Measurements from ENCODE around the gene CDH16.

Gene CDH16

DNA sequence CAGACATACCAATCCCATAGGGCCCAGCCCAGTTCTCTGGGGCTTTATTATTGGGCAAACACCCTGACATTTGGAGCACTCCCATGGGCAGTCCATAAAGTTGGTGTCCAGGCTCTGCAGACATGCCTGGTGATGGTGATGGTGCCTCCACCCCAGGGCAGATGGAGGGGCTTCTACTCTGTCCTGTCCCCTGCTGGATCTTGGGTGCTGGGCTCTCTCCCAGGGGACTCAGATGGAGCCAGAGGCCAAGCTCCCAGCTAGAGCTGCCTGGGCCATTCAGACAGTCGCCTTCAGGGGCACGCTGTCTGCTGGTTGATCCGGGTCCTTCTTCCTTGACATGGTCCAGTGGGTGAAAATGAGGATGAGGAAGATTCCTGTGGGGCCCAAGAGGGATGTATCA is 10.6 kb downstream of the CDH16 start:
- CTCF ChIA-PET: interaction anchor here (1.0 kb wide), 1 partner anchor 11 kb away, joined by 3 read pairs; no protein-coding TSS in a partner anchor
- no peaks in the 10 kb centered on the region for H3K36me3 Mint-ChIP-seq
- peaks cover 13% of the 10 kb centered on the region for H3K4me1 Mint-ChIP-seq
- H3K4me3 Mint-ChIP-seq: no peak overlapping the region
- no peak for DNase-seq
- H3K9me3 Mint-ChIP-seq: no peaks in the 10 kb centered on the region
- peaks cover 27% of the 10 kb centered on the region for H3K27me3 Mint-ChIP-seq
- no peak overlapping the region for H3K27ac Mint-ChIP-seq

DNA sequence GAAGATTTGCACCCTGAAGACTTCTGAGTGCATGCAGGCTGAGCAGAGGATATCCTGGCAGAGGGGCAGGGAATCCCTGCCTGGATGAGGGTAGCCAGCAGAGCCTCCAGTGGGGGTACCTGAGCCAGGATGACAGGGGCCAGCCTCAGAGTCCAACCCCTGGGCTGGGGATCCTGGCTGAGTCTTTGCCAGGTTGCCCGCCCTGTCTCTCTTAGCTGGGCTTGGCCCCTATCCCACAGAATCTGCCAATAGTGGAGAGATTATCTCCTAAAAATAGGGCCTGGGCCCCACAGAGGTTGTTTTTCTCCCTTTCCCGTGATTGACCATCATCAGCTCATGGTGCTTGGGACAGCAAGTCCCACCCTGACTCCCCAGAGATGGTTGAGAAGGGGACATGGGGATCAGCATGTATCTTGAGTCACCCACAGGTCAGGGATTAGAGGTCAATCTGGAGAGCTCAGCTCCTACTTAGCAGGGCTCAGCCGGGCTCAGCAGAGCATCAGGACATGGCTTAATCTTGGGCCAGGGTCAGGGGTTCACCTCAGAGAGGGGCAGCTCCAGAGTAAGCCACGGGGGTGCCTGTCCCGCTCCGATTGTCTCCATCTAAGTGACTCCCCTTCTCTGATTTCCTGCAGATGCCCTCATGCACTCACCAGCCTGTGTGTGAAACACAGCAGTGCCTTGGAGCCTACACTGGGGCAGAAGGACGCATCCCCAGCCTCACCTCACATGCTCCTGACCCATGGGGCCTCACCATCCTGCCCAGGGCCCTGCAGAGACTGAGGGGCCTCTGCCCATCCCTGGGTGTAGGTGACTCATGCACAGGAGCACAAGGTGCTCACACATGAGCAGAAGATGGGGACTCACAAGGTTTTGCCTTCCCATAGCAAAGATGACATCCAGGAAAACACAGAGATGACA is 11.5 kb downstream of the CDH16 start:
- no peak overlapping the region for H3K4me3 Mint-ChIP-seq
- peaks cover 13% of the 10 kb centered on the region for H3K4me1 Mint-ChIP-seq
- DNase-seq: no peak
- H3K9me3 Mint-ChIP-seq: no peaks in the 10 kb centered on the region
- no peaks in the 10 kb centered on the region for H3K36me3 Mint-ChIP-seq
- CTCF ChIA-PET: interaction anchor here (0.6 to 2.5 kb wide), 5 partner anchors 10 to 376 kb away, joined by 3 to 15 read pairs (median 3); no protein-coding TSS in a partner anchor
- peaks cover 27% of the 10 kb centered on the region for H3K27me3 Mint-ChIP-seq
- H3K27ac Mint-ChIP-seq: no peak overlapping the region

DNA sequence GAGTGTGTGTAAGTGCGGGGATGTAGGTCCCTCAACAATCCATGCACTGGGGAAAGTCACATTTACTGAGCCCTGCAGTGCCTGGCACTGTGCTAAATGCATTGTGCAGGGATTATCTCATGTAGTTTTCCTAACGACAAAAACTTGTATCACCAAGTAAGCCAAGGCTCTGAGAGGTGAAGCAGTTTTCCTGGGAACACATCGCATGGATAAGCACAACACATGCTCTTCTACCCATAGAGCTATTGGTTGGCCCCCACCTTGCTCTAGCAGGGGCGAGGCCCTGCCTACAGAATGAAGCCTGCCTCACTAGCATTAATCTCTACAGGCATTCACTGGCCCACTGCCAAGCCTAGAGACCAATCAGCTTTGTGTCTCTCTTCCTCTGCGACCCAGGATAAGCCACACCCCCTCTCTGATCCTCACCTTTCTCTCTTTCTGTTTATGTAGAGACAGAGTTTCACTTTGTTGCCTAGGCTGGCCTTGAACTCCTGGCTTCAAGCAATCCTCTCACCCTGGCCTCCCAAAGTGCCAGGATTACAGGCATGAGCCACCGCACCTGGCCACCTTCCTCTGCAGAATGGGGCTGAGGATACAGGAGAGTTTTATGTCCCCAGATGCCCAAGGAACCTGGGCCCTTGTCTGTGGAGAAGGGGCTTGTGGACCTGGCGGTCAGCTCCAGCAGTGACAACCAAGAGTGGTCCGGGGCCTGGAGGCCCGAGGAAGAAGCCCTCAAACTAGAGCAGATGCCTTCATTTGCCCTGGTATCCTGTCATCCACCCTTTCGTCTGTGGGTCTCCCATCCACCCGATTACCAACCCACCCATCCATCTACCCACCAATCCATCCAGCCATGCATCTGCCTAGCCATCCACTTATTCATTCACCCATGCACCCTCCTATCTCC is 12.8 kb downstream of the CDH16 start:
- CTCF ChIA-PET: interaction anchor here (0.6 to 2.5 kb wide), 6 partner anchors 11 to 374 kb away, joined by 3 to 15 read pairs (median 5); no protein-coding TSS in a partner anchor
- H3K27me3 Mint-ChIP-seq: peaks cover 23% of the 10 kb centered on the region
- DNase-seq: peak; percentile 84
- peaks cover 13% of the 10 kb centered on the region for H3K4me1 Mint-ChIP-seq
- H3K9me3 Mint-ChIP-seq: no peaks in the 10 kb centered on the region
- H3K27ac Mint-ChIP-seq: no peak overlapping the region
- H3K4me3 Mint-ChIP-seq: no peak overlapping the region
- no peaks in the 10 kb centered on the region for H3K36me3 Mint-ChIP-seq

DNA sequence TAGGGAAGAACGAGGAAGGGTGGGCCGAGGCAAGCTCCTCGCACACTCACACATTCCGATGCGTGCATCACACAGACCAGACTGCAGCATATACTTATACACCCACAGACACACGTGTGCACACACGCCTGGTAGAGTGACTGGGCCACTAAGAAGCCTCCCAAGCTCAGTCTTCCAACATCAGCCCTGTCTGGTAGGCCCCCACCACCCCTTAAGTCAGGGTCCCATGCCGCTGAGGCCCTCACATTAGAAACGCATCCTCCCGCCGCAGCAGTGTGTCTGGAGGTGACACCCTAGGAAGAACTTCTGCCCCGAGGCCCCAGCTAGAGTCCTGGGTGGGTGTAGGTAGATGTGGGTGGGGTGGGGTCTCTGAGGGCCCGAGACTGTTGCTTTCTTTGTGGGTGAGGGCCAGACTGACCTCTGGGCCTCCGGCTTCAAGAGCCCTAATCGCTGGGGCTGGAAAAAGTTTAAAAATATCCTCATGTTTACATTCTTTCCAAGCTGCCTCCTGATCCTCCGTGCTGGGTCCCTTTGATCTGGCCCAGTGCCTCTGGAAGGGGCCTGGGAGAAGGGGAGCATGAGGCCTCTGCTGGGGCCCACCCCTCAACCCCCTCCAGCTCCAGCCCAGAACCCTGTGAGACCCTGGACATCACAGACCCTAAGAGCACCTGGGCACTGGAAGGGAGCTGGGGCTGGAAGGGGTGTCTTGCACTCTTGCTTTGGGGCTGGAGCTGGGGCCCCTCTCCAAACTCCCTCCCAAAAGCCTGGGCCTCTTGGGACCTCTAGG is 13.6 kb downstream of the CDH16 start:
- no peaks in the 10 kb centered on the region for H3K36me3 Mint-ChIP-seq
- peaks cover 23% of the 10 kb centered on the region for H3K27me3 Mint-ChIP-seq
- H3K9me3 Mint-ChIP-seq: no peaks in the 10 kb centered on the region
- CTCF ChIA-PET: interaction anchor here (1.5 to 2.5 kb wide), 4 partner anchors 10 to 37 kb away, joined by 4 to 15 read pairs (median 5); no protein-coding TSS in a partner anchor
- H3K4me1 Mint-ChIP-seq: peaks cover 13% of the 10 kb centered on the region
- H3K4me3 Mint-ChIP-seq: no peak overlapping the region
- H3K27ac Mint-ChIP-seq: no peak overlapping the region
- DNase-seq: no peak

DNA sequence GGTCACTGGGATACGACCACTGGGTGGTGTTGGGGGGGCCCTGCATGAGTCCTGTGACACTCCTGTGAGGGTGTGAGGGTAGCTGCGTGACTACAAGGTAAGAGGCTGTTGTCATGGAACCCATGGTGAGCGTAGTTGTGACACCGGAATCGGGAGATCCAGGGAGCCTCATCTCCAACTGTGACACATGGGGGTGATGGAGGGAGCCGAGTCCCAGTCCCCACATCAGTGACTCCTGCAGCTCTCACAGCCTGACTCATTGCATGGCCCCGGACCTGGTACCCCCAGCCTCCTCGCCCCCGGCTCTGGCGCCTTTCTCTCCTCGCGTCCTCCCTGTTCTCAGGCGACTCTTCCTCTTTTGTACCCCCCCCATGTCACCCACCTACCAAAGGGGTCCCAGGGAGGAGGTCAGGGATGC is 14.2 kb downstream of the CDH16 start:
- no peak for DNase-seq
- Mint-ChIP-seq H3K27me3 (peaks cover 22% of the 10 kb centered on the region), H3K4me3 (no peak overlapping the region), H3K36me3 (no peaks in the 10 kb centered on the region), H3K4me1 (peaks cover 13% of the 10 kb centered on the region), H3K27ac (no peak overlapping the region), H3K9me3 (no peaks in the 10 kb centered on the region)
- CTCF ChIA-PET: interaction anchor here (0.8 to 2.5 kb wide), 5 partner anchors 9 to 43 kb away, joined by 3 to 15 read pairs (median 5); no protein-coding TSS in a partner anchor

DNA sequence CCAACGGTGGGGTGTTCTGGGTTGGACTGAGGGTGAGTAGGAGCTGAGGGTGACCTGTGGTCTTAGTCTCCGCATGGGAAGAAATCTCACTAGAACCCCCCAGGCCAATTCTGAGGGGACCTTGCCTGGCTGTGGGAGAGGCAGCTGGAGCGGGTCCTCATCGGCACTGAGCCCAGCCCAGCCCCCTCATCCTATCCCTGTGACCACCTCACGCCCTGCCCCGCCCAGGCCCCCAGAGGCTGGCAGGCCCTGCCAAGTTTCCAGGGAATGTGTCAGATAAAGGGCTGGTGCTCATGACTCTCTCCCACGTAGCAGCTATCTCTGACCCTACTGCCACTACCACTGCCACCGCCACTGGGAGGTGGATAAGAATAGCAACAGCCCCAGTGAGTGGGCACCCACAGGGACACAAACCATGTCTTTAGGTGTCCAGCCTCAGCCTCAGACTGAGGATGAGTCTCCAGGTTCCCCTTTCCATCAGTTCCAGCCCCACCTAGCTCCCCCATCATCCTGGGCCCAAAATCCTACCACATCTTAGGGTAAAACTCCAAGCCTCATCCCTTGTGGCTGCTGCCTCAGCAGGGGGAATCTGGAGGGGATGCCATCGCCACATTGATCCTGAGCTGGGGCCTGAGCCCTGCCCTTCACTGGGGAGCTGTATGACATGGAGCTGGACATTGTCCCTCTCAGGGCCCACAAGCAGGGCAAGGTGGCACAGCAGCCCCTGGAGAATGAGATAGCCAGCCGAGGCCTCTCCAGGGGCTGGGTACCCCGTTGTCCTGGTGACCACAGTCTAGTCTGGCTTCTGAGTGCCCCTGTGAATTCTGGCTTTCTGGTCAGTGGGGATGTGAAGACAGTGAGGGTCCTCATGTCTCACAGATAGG is 14.9 kb downstream of the CDH16 start:
- no peaks in the 10 kb centered on the region for H3K36me3 Mint-ChIP-seq
- no peak for DNase-seq
- no peak overlapping the region for H3K27ac Mint-ChIP-seq
- CTCF ChIA-PET: interaction anchor here (0.6 to 1.5 kb wide), 5 partner anchors 9 to 44 kb away, joined by 3 to 10 read pairs (median 4); no protein-coding TSS in a partner anchor
- H3K4me1 Mint-ChIP-seq: peaks cover 13% of the 10 kb centered on the region
- H3K9me3 Mint-ChIP-seq: no peaks in the 10 kb centered on the region
- H3K27me3 Mint-ChIP-seq: peaks cover 23% of the 10 kb centered on the region
- H3K4me3 Mint-ChIP-seq: no peak overlapping the region

DNA sequence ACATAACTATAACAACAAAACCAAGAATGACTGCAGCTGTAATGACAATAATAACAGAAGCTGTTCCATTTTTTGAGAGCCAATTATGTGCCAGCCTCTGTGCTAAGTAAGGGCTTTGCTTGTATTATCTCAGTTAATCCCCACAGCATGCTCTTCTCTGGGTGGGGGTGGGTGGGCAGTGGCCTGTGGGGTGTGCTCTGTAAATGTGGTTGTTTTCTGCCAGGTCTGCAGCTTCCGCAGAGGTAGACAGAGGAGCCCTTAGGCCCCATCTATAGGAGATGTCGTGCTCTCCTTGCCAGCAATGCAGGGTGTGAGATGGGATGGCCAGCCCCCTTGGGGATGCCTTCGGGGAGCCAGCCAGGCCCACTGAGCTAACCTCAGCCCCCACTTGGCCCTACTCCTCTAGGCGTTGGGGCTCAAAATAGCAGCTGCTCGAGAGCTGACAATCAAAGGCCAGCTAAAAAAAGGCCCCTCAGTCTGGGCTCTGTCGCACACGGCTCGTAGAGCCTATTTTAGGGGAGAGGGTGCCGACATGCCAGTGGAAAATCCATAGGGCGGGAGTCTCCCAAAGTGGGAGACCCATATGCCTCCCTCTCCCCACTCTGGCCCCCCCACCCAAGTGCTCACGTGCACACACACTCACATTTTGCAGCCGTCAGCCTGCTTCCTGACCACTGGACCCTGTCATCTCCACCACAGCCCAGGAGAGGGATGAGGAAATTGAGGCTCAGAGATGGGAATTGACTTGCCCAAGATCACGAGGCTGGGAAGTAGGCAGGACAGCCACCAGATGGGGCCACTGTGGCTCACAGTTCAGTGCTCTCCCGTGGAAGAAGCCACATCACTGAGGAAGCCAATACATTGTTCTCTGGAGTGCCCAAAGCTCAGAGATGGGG is 15.8 kb downstream of the CDH16 start:
- no peak for DNase-seq
- peaks cover 13% of the 10 kb centered on the region for H3K4me1 Mint-ChIP-seq
- H3K27ac Mint-ChIP-seq: no peak overlapping the region
- H3K4me3 Mint-ChIP-seq: no peak overlapping the region
- H3K9me3 Mint-ChIP-seq: no peaks in the 10 kb centered on the region
- CTCF ChIA-PET: interaction anchor here (0.6 to 1.5 kb wide), 4 partner anchors 8 to 26 kb away, joined by 4 to 10 read pairs (median 6); no protein-coding TSS in a partner anchor
- peaks cover 23% of the 10 kb centered on the region for H3K27me3 Mint-ChIP-seq
- H3K36me3 Mint-ChIP-seq: no peaks in the 10 kb centered on the region

DNA sequence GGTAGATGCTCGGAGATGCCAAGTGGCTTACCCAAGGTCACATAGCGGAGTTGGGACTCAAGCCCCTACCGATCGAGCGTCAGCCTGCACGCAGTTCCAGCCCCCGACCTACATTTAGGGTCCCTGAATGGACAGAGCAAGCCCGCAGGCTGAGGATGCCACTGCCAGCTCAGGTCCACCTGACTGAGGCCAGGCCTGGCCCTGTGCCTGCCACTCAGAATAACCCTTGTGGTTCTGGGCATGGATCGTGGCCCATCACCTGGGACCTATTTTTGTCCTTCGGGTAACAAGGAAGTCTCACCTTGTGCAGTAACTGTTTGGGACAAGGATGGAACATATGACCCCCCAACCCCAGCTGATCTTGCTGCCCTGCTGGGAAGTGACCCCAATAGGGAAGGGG is 17.1 kb downstream of the CDH16 start:
- no peak for DNase-seq
- peaks cover 23% of the 10 kb centered on the region for H3K27me3 Mint-ChIP-seq
- H3K36me3 Mint-ChIP-seq: no peaks in the 10 kb centered on the region
- peaks cover 12% of the 10 kb centered on the region for H3K4me1 Mint-ChIP-seq
- CTCF ChIA-PET: interaction anchor here (10.5 kb wide), 1 partner anchor 24 kb away, joined by 135 read pairs; the partner anchor contains the start of gene RRAD
- no peaks in the 10 kb centered on the region for H3K9me3 Mint-ChIP-seq
- no peak overlapping the region for H3K4me3 Mint-ChIP-seq
- no peak overlapping the region for H3K27ac Mint-ChIP-seq

DNA sequence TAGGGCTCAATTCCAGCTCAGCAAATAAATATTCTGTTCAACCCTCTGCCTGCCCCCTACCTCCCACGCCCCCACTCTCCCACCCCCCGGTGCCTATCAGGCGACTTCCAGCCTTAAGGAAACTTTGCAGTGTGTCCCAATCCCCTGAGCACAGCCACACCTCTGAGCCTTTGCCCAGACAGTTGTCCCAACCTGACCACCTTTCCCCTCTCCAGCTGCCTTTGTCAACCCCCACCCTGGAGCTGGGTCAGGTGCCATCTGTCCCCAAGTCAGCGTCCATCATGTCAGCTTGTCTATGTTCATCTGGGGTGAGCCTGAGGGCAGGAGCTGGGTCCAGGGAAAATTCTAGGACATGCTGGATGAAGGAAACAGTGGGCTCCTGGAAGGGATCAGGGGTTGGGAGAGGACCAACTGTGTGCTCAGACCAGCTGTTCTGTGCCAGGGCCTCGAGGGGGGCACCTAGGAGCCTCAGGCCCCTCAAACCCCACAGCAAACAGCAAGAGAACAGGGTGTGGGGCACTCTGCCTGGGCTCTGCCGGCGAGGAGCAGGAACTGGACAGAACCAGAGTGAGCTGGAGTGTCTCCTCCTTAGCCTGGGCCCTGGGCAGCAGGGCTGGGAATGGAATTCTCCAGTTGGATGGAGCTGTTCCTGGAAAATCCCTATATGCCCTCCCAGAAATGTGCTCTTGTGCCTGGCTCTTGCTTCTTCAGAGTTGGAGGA is 17.8 kb downstream of the CDH16 start:
- Mint-ChIP-seq H3K27ac (no peak overlapping the region), H3K4me1 (peaks cover 5% of the 10 kb centered on the region), H3K27me3 (peaks cover 23% of the 10 kb centered on the region), H3K36me3 (no peaks in the 10 kb centered on the region), H3K4me3 (no peak overlapping the region), H3K9me3 (no peaks in the 10 kb centered on the region)
- CTCF ChIA-PET: interaction anchor here (1.0 to 10.5 kb wide), 2 partner anchors 9 to 25 kb away, joined by 3 to 135 read pairs; partner anchors contain the start of gene RRAD
- no peak for DNase-seq

DNA sequence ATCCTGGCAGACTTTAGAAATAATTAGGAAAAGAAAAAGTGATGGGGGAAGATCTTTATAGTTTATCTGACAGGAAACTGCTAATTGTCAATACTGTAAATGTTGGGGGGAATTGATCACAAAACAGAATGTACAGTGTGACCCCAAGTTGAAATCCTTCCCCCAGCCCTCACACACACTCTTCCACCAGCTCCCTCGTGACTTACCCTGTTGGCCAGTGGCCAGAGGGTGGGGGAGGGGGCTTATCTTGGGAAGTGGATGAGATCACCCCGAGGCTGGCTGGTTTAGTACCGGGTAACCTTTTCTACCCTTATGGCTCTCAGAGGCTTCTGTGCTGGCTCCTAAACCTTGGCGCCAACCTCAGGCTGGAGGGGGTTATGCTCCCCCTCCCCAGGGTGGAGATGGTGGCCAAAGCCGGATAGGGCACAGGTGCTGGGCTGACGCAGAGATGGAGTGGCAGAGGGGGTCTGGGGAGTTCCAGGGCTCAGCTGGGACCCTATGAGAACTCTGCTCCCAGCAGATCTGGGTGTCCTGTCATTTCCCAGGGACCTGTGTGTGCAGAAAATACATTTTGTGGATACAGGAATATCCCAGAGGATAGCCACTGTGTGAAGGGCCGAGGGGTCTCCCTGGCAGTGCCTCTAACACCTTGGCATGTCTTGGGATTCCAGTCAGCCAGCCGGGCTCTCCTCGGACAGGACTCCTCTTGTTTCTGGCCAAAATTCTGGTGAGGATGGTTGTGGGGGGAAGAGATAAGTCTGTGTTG is 18.6 kb downstream of the CDH16 start:
- Mint-ChIP-seq H3K36me3 (no peaks in the 10 kb centered on the region), H3K27ac (no peak overlapping the region), H3K27me3 (peaks cover 20% of the 10 kb centered on the region), H3K4me3 (no peak overlapping the region), H3K9me3 (no peaks in the 10 kb centered on the region), H3K4me1 (peaks cover 2% of the 10 kb centered on the region)
- DNase-seq: no peak
- CTCF ChIA-PET: interaction anchor here (1.0 to 10.5 kb wide), 2 partner anchors 10 to 26 kb away, joined by 3 to 135 read pairs; partner anchors contain the start of gene RRAD

Data from activated naive CD4-positive, alpha-beta T cell treated with anti-CD3 and anti-CD28 coated beads, Interleukin-2, amount 10 ng/mL, durations not matched to agents 7 days and 5 days (primary cell).